ENCODE data around the gene SLC30A2. TPM values are rescaled to one million over a fixed set of nuclear protein-coding genes. Genes with fewer than 3 reads are reported as not detected.
A peak's percentile ranks its signal among the peaks of the same experiment; 100 is the strongest.

SLC30A2 gene
- total and polyA plus RNA-seq, 9 of the 15 experiments (the other 6 are each of a cell fraction or from before 2014, with no cell fraction given): 0.01 to 0.18 (median 0.06) TPM; not detected in 3

DNA sequence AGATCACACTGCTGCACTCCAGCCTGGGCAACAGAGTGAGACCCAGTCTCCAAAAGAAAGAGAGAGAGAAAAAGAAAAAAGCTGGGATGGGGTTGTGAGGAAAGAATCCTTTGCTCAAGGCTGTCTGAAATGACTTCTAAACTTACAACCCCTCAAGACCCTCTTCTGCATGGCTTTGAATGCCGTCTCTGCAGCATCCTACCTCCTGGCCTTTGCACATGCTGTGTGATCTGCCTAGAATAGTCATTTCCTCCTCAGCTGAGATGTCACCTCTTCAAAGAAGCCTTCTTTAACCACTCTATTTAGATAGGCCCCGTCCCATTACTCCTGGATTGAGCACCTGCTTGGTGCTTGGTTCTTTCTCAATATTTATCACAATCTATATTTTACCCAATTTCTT is 38.9 kb upstream of the SLC30A2 start:
- Histone ChIP-seq H3K27ac (ENCODE audit: extremely low read depth, low read depth, low read length) (no peak overlapping the region), H3K9ac (ENCODE audit: insufficient read depth in 1 of 2, low read depth in 2 of 2, low read length in 2 of 2) (no peak overlapping the region), H4K20me1 (replicated peaks; ENCODE audit: control insufficient read depth, insufficient read depth, low read length) (no peaks in the 10 kb centered on the region), H2AFZ (ENCODE audit: low read depth, low read length) (no peak overlapping the region), H3K27me3 (ENCODE audit: control insufficient read depth in 2 of 2, insufficient read depth in 2 of 2, low read length in 2 of 2) (no peaks in the 10 kb centered on the region), H3K4me1 (replicated peaks in 1 of 2; ENCODE audit: control insufficient read depth in 2 of 2, insufficient read depth in 2 of 2, low read length in 2 of 2) (peaks cover 10 to 26% of the 10 kb centered on the region in 2 experiments; a peak in 4 of 5 replicates), H3K79me2 (ENCODE audit: control insufficient read depth, insufficient read depth, low read length) (no peaks in the 10 kb centered on the region), H3K4me2 (ENCODE audit: insufficient read depth, low read length) (no peak overlapping the region), H3K9me1 (ENCODE audit: control insufficient read depth, insufficient read depth, low read length) (no peaks in the 10 kb centered on the region), H3K4me3 (no peak overlapping the region), H3K36me3 (ENCODE audit: control insufficient read depth, insufficient read depth, low read length) (no peaks in the 10 kb centered on the region), H3K9me3 (replicated peaks; ENCODE audit: control insufficient read depth, insufficient read depth, low read depth, low read length) (no peaks in the 10 kb centered on the region)
- in situ Hi-C loops (cut with MboI) (no loop called here), intact Hi-C loops (cut with micrococcal nuclease) (no loop called here)
- FAIRE-seq (no peak), DNase-seq (ENCODE audit: extremely low read depth in 1 of 4, low spot score in 3 of 4) (no peak), ATAC-seq (no peak)
- POLR2A ChIA-PET: interaction anchor here (0.6 to 3.4 kb wide), 4 partner anchors 10 to 66 kb away, joined by 3 to 17 read pairs (median 6); no protein-coding TSS in a partner anchor
- WGBS (ENCODE audit: insufficient coverage, low coverage, missing lambda C conversion rate): 65% methylated on average over 2 of the region's 2 CpGs
- no TSS peak for BruUV-seq (replicated peaks)
- CTCF ChIA-PET (ENCODE audit: low intra/inter-chr PET ratio): interaction anchor here (0.5 kb wide), 1 partner anchor 21 kb away, joined by 3 read pairs; no protein-coding TSS in a partner anchor
- TF ChIP-seq, protein P1, sequence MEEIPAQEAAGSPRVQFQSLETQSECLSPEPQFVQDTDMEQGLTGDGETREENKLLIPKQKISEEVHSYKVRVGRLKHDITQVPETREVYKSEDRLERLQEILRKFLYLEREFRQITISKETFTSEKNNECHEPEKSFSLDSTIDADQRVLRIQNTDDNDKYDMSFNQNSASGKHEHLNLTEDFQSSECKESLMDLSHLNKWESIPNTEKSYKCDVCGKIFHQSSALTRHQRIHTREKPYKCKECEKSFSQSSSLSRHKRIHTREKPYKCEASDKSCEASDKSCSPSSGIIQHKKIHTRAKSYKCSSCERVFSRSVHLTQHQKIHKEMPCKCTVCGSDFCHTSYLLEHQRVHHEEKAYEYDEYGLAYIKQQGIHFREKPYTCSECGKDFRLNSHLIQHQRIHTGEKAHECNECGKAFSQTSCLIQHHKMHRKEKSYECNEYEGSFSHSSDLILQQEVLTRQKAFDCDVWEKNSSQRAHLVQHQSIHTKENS (CRISPR knock-in tag; IDR thresholded peaks at IDR 0.05): no peak
- TF ChIP-seq SIX5 (IDR thresholded peaks at IDR 0.05; ENCODE audit: borderline replicate concordance in 1 of 2, insufficient read depth in 1 of 2, low read depth in 1 of 2, low read length in 2 of 2): no peak
- no peak for TF ChIP-seq NFE2L1 (tag; IDR thresholded peaks at IDR 0.05; ENCODE audit: borderline replicate concordance, low read depth)
- no peak for TF ChIP-seq MAZ (CRISPR knock-in tag; conservative IDR thresholded peaks at IDR 0.05 in 1 of 2, IDR thresholded peaks at IDR 0.05 in 1 of 2)
- TF ChIP-seq MEF2A (IDR thresholded peaks at IDR 0.05; ENCODE audit: control insufficient read depth, low read depth, low read length): no peak
- no peak for TF ChIP-seq HNRNPK (IDR thresholded peaks at IDR 0.05; ENCODE audit: low read depth, low read length, poor library complexity, severe bottlenecking)
- TF ChIP-seq PYGO2 (tag; IDR thresholded peaks at IDR 0.05): no peak
- peak; percentile 66 for TF ChIP-seq BCOR (IDR thresholded peaks at IDR 0.05)
- TF ChIP-seq, protein P2, sequence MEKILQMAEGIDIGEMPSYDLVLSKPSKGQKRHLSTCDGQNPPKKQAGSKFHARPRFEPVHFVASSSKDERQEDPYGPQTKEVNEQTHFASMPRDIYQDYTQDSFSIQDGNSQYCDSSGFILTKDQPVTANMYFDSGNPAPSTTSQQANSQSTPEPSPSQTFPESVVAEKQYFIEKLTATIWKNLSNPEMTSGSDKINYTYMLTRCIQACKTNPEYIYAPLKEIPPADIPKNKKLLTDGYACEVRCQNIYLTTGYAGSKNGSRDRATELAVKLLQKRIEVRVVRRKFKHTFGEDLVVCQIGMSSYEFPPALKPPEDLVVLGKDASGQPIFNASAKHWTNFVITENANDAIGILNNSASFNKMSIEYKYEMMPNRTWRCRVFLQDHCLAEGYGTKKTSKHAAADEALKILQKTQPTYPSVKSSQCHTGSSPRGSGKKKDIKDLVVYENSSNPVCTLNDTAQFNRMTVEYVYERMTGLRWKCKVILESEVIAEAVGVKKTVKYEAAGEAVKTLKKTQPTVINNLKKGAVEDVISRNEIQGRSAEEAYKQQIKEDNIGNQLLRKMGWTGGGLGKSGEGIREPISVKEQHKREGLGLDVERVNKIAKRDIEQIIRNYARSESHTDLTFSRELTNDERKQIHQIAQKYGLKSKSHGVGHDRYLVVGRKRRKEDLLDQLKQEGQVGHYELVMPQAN (IDR thresholded peaks at IDR 0.05; ENCODE audit: borderline replicate concordance): no peak
- TF ChIP-seq XRCC5 (IDR thresholded peaks at IDR 0.05; ENCODE audit: low read depth, low read length): no peak
- TF ChIP-seq ZNF121 (CRISPR knock-in tag; conservative IDR thresholded peaks at IDR 0.05): peak; percentile 56; the same call in 1 of the 2 replicates
- TF ChIP-seq SRSF1 (IDR thresholded peaks at IDR 0.05; ENCODE audit: low read depth, low read length): no peak
- TF ChIP-seq ZNF253 (CRISPR knock-in tag; conservative IDR thresholded peaks at IDR 0.05): no peak
- TF ChIP-seq, protein P3, sequence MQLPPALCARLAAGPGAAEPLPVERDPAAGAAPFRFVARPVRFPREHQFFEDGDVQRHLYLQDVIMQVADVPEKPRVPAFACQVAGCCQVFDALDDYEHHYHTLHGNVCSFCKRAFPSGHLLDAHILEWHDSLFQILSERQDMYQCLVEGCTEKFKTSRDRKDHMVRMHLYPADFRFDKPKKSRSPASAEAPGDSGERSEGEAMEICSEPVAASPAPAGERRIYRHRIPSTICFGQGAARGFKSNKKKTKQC (CRISPR knock-in tag; IDR thresholded peaks at IDR 0.05): no peak
- no peak for TF ChIP-seq TAF7 (tag; IDR thresholded peaks at IDR 0.05)
- no peak for TF ChIP-seq TAF9B (IDR thresholded peaks at IDR 0.05; ENCODE audit: partially characterized antibody)
- no peak for TF ChIP-seq FOXM1 (IDR thresholded peaks at IDR 0.05; ENCODE audit: low read depth)
- no peak for TF ChIP-seq FOXM1 (CRISPR knock-in tag; IDR thresholded peaks at IDR 0.05; ENCODE audit: low read depth)
- TF ChIP-seq FIP1L1 (IDR thresholded peaks at IDR 0.05; ENCODE audit: low read depth, low read length, poor library complexity, severe bottlenecking): no peak
- TF ChIP-seq ZNF75A (CRISPR knock-in tag; IDR thresholded peaks at IDR 0.05): no peak
- peak; percentile 97 for TF ChIP-seq RBM25 (IDR thresholded peaks at IDR 0.05; ENCODE audit: low read depth, low read length, severe bottlenecking)
